ENCODE data around the gene POU2F3. TPM values are rescaled to one million over a fixed set of nuclear protein-coding genes. Genes with fewer than 3 reads are reported as not detected.

Gene POU2F3
- total RNA-seq, 1 donor from 2014 or later: not detected

DNA sequence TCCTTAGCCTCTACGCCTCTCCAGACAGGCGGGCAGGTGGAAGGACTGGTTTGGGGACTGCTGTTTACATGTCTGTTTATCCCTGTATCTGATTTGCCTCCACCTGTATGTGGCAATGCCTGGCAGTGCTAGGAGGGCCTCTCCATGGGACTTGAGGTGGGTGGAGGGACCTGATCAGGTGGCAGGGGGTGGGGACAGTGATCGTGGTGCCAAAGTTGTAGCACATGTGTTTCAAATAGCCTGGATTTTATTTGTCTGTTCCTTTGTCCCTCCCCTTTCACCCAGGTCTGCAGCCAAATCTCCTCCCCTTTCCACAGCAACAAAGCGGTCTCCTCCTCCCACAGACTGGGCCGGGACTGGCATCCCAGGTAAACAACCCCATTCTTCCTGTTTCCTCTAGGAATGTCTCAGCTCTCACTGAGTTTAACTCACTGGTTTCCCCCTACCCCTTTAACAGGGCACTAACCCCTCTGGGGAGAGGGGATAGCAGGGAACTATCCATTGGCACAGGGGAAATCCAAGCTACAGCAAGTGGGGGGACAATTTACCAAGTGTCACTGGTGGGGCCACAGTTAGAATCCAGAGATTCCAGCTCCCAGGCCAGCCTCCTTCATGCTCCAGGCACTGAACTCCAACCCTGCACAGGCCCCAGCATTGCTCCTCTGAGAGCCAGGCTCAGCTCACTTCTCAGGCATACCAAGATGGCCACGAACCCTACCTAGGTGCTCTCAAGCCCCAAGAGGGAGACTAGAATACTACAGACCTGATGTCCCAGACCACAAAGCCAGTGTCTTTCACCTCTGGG, 62.3 kb downstream of the POU2F3 start:
- Histone ChIP-seq H3K9me3 (ENCODE audit: low read depth) (no peaks in the 10 kb centered on the region), H3K9ac (no peak overlapping the region), H3K27ac (no peak overlapping the region), H4K20me1 (ENCODE audit: low read depth) (no peaks in the 10 kb centered on the region), H3K36me3 (no peaks in the 10 kb centered on the region), H3K4me3 (no peak overlapping the region), H3F3A (ENCODE audit: low read depth) (no peaks in the 10 kb centered on the region), H3K27me3 (no peaks in the 10 kb centered on the region), H3K4me1 (peaks cover 5% of the 10 kb centered on the region), H2AFZ (replicated peaks) (no peak overlapping the region), H3K79me2 (ENCODE audit: low read depth) (no peaks in the 10 kb centered on the region), H3K4me2 (no peak overlapping the region)
- Mint-ChIP-seq H3K4me1 (peaks cover 12% of the 10 kb centered on the region), H3K4me3 (no peak overlapping the region), H3K9me3 (no peaks in the 10 kb centered on the region), H3K36me3 (no peaks in the 10 kb centered on the region), H3K27me3 (ENCODE audit: insufficient read depth, low read depth) (peaks cover 10% of the 10 kb centered on the region), H3K27ac (peak overlapping the region; percentile 42)
- DNase-seq (ENCODE audit: low spot score): no peak
- TF ChIP-seq EZH2phosphoT487 (IDR thresholded peaks at IDR 0.05): no peak
- no peak for TF ChIP-seq EZH2 (IDR thresholded peaks at IDR 0.05)
- no peak for TF ChIP-seq CTCF (IDR thresholded peaks at IDR 0.05)

DNA sequence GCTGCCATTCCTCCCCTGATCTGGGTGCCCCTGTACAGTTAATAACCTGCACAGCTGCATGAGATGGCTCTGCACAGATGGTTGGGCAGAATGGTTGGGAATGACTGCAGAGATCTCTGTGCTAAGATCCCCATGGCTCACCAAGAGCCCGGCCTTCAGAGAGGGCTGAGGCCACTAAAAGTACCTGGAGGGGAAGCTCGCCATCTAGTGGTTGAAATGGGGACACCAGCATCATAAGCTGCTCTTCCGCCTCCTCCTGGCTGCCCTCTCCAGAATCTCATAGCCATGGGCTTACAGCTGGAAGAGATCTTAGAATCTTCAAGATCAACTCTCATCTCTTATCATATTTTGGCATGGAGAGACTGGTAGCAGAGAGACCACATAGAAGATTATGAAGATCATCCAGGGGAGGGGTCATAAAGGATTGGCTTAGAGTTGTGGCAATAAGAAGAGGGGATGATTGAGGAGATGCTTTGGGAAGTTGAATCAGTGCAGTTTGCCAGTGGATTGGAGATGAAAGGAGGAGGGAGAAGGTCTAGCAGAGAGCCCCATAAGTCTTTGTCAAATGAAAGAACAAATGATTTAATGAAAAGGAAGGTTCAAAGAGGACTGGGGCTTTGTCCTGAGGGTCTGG, 63.2 kb downstream of the POU2F3 start:
- Histone ChIP-seq H3K9ac (no peak overlapping the region), H3K4me3 (no peak overlapping the region), H4K20me1 (ENCODE audit: low read depth) (no peaks in the 10 kb centered on the region), H2AFZ (replicated peaks) (no peak overlapping the region), H3K79me2 (ENCODE audit: low read depth) (no peaks in the 10 kb centered on the region), H3F3A (ENCODE audit: low read depth) (no peaks in the 10 kb centered on the region), H3K36me3 (no peaks in the 10 kb centered on the region), H3K27ac (no peak overlapping the region), H3K4me2 (no peak overlapping the region), H3K4me1 (peaks cover 12% of the 10 kb centered on the region), H3K27me3 (no peaks in the 10 kb centered on the region), H3K9me3 (ENCODE audit: low read depth) (no peaks in the 10 kb centered on the region)
- TF ChIP-seq EZH2 (IDR thresholded peaks at IDR 0.05) (no peak), EZH2phosphoT487 (IDR thresholded peaks at IDR 0.05) (no peak), CTCF (IDR thresholded peaks at IDR 0.05) (peak; percentile 96)
- H3K36me3 Mint-ChIP-seq: no peaks in the 10 kb centered on the region
- H3K9me3 Mint-ChIP-seq: no peaks in the 10 kb centered on the region
- peaks cover 10% of the 10 kb centered on the region for H3K27me3 Mint-ChIP-seq (ENCODE audit: insufficient read depth, low read depth)
- H3K4me1 Mint-ChIP-seq: peaks cover 12% of the 10 kb centered on the region
- no peak overlapping the region for H3K27ac Mint-ChIP-seq
- no peak overlapping the region for H3K4me3 Mint-ChIP-seq
- DNase-seq (ENCODE audit: low spot score): peak; percentile 87

DNA sequence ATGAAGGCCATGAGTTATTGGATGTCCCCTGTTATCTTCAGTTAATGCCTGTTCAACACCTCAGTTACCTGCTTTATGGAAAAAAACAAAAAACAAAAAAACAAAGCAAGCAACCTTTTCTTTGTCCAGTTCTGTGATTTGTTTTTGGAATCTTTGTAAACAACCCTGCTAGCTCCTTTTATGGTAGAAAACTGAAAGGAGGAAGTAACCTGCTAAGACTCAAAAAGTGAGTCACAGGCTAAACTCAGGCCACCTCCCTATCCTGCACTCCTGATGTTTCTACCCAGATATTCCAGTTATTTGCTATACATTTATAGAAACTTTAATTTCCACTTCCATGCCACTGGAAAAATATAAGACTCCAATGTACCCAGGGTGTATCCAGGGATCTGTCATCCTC, 64.6 kb downstream of the POU2F3 start:
- Mint-ChIP-seq H3K27ac (no peak overlapping the region), H3K36me3 (no peaks in the 10 kb centered on the region)

More for the DNA sequence above, 64.6 kb downstream of the POU2F3 start:
- Histone ChIP-seq H3K27ac (no peak overlapping the region), H4K20me1 (ENCODE audit: low read depth) (no peaks in the 10 kb centered on the region), H3K4me3 (no peak overlapping the region), H3K9ac (no peak overlapping the region), H3K27me3 (no peaks in the 10 kb centered on the region), H3K4me1 (peaks cover 11% of the 10 kb centered on the region), H3K9me3 (ENCODE audit: low read depth) (no peaks in the 10 kb centered on the region), H3K36me3 (no peaks in the 10 kb centered on the region), H2AFZ (replicated peaks) (no peak overlapping the region), H3F3A (ENCODE audit: low read depth) (no peaks in the 10 kb centered on the region), H3K79me2 (ENCODE audit: low read depth) (no peaks in the 10 kb centered on the region), H3K4me2 (no peak overlapping the region)
- TF ChIP-seq CTCF (IDR thresholded peaks at IDR 0.05): no peak
- no peak for TF ChIP-seq EZH2 (IDR thresholded peaks at IDR 0.05)
- TF ChIP-seq EZH2phosphoT487 (IDR thresholded peaks at IDR 0.05): no peak
- DNase-seq (ENCODE audit: low spot score): no peak
- H3K9me3 Mint-ChIP-seq: no peaks in the 10 kb centered on the region
- peaks cover 7% of the 10 kb centered on the region for H3K27me3 Mint-ChIP-seq (ENCODE audit: insufficient read depth, low read depth)
- H3K4me1 Mint-ChIP-seq: peaks cover 11% of the 10 kb centered on the region
- no peak overlapping the region for H3K4me3 Mint-ChIP-seq
